BLaER1 treated with 17β-estradiol and CSF1 and Interleukin-3, amounts not matched to agents 10 nM and 100 nM (cell line): ENCODE data around the gene SLC16A12.

ENCODE experiments used
- H3K27ac ChIP-seq, 11 experiments: shearing (Covaris generic); formaldehyde crosslinking; 2 replicates each; pipeline ENCODE4 v1.8.1; 2022
- H3K27me3 ChIP-seq, 11 experiments: shearing (Covaris generic); formaldehyde crosslinking; 2 replicates each; pipeline ENCODE4 v1.8.1; 2022
- H3K36me3 ChIP-seq, 11 experiments: shearing (Covaris generic); formaldehyde crosslinking; 2 replicates each; pipeline ENCODE4 v1.8.1; 2022
- H3K4me1 ChIP-seq, 10 experiments: shearing (Covaris generic); formaldehyde crosslinking; 2 replicates each; pipeline ENCODE4 v1.8.1; 2022
- H3K4me2 ChIP-seq, 11 experiments: shearing (Covaris generic); formaldehyde crosslinking; 2 replicates each; pipeline ENCODE4 v1.8.1; 2022
- H3K4me3 ChIP-seq, 10 experiments: shearing (Covaris generic); formaldehyde crosslinking; 2 replicates each; pipeline ENCODE4 v1.8.1; 2022
- H3K9ac ChIP-seq, 11 experiments: shearing (Covaris generic); formaldehyde crosslinking; 2 replicates each; pipeline ENCODE4 v1.8.1; 2022
- H3K9me3 ChIP-seq, 11 experiments: shearing (Covaris generic); formaldehyde crosslinking; replicated peaks in 1 of 11; 2 replicates each; pipeline ENCODE4 v1.8.1; 2022
- H4K20me1 ChIP-seq, 11 experiments: shearing (Covaris generic); formaldehyde crosslinking; 2 replicates each; pipeline ENCODE4 v1.8.1; 2022
- Cebpa-rat ChIP-seq, 11 experiments: shearing (Covaris generic); IDR thresholded peaks; 2 replicates each; pipeline ENCODE4 v1.8.1; 2022

The SLC16A12 gene

GRCh38 chr10:89390476-89391225, 144.7 kb downstream of the SLC16A12 start:
- 0 out of 22 replicates have a peak overlapping the region, but pooled peaks of 1 of the 11 experiments have one; percentile 11 for H3K9ac ChIP-seq
- H3K4me2 ChIP-seq, result peak overlapping the region in 10 of 11 experiments; percentile 12 to 96 (median 88); a peak in 15 of 22 replicates
- peaks cover 34 to 74% (median 51%) of the 10 kb centered on the region in 10 experiments for H3K4me1 ChIP-seq
- 0 out of 22 replicates have a peak, but pooled peaks cover 0 to 3% (median 0%) of the 10 kb centered on the region in 11 experiments for H3K36me3 ChIP-seq
- no peak overlapping the region for H3K4me3 ChIP-seq
- peak overlapping the region in 6 of 11 experiments; percentile 77 to 79 (median 78); a peak in 6 of 22 replicates for H3K27ac ChIP-seq
- TF ChIP-seq Cebpa-rat (IDR thresholded peaks at IDR 0.05), result no peak
- H4K20me1 ChIP-seq, result no peaks in the 10 kb centered on the region
- no peaks in the 10 kb centered on the region for H3K27me3 ChIP-seq
- H3K9me3 ChIP-seq, result peaks cover 0 to 1% (median 0%) of the 10 kb centered on the region in 11 experiments; a peak in 1 of 22 replicates

GRCh38 chr10:89389254-89389653, 146.1 kb downstream of the SLC16A12 start:
- H3K4me2 ChIP-seq, result no peak overlapping the region
- no peak overlapping the region for H3K9ac ChIP-seq
- H3K27me3 ChIP-seq, result no peaks in the 10 kb centered on the region
- H4K20me1 ChIP-seq, result no peaks in the 10 kb centered on the region
- H3K9me3 ChIP-seq, result no peaks in the 10 kb centered on the region
- no peak for TF ChIP-seq Cebpa-rat (IDR thresholded peaks at IDR 0.05)
- H3K4me1 ChIP-seq, result peaks cover 47 to 84% (median 59%) of the 10 kb centered on the region in 10 experiments
- no peak overlapping the region for H3K27ac ChIP-seq
- H3K4me3 ChIP-seq, result no peak overlapping the region
- no peaks in the 10 kb centered on the region for H3K36me3 ChIP-seq

DNA sequence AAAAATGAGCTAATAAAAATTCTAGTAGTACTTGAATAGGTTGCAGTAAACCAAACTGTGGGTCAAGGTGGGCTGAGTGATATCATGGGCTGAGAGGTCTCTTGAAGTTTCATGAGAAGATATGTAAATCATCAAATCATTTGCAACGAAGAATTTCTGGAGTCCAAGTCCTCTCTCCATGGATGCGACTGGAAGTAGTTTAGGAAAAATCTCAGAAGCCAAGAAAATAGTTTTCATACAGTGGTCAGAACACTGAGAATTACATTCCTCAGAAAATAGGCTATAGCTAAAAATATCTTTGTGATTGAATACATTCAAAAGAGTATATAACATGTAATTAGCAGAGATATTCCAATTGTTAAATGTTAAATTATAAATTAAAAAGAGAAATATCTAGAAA, 146.6 kb downstream of the SLC16A12 start:
- no peaks in the 10 kb centered on the region for H4K20me1 ChIP-seq
- no peaks in the 10 kb centered on the region for H3K9me3 ChIP-seq
- H3K27me3 ChIP-seq, result no peaks in the 10 kb centered on the region
- no peak overlapping the region for H3K4me2 ChIP-seq
- H3K4me3 ChIP-seq, result no peak overlapping the region
- peaks cover 46 to 84% (median 59%) of the 10 kb centered on the region in 10 experiments for H3K4me1 ChIP-seq
- no peak overlapping the region for H3K9ac ChIP-seq
- no peak for TF ChIP-seq Cebpa-rat (IDR thresholded peaks at IDR 0.05)
- no peak overlapping the region for H3K27ac ChIP-seq
- H3K36me3 ChIP-seq, result no peaks in the 10 kb centered on the region

- peak overlapping the region; percentile 13 to 92 (median 73) for H3K4me2 ChIP-seq
These were observed 150.7 kb downstream of the SLC16A12 start for GRCh38 chr10:89384474-89385340.

DNA sequence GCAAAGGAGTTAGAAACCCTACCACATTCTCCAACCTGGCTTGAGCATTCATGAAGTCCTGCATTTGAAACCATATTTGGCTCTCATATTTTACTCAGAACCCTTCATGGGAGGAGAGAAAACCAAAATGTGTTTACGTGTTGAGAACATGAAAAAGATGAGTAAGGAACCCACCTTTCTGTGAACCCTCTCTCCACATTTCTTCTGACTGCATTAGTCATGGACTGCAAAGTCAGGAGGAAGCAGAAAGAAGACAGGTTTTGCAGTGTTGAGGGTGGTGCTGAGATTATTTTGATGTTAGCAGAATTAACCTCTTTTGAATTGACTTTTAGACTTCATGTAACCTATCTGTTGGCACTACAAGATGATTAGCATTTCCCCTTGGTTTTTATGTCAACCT, 152.6 kb downstream of the SLC16A12 start:
- Histone ChIP-seq H4K20me1 (no peaks in the 10 kb centered on the region), H3K9me3 (no peaks in the 10 kb centered on the region), H3K4me3 (no peak overlapping the region), H3K9ac (no peak overlapping the region), H3K36me3 (no peaks in the 10 kb centered on the region), H3K27me3 (no peaks in the 10 kb centered on the region), H3K4me1 (peaks cover 14 to 57% (median 32%) of the 10 kb centered on the region in 10 experiments), H3K27ac (peak overlapping the region in 2 of 11 experiments; percentile 82 to 89; a peak in 3 of 22 replicates), H3K4me2 (peak overlapping the region in 4 of 11 experiments; percentile 80 to 92 (median 84); a peak in 8 of 22 replicates)
- TF ChIP-seq Cebpa-rat (IDR thresholded peaks at IDR 0.05), result no peak

More at GRCh38 chr10:89384474-89385340, 150.7 kb downstream of the SLC16A12 start:
- H3K9ac ChIP-seq, result peak overlapping the region in 8 of 11 experiments; percentile 50 to 78 (median 70); a peak in 15 of 22 replicates
- peaks cover 14 to 64% (median 34%) of the 10 kb centered on the region in 10 experiments for H3K4me1 ChIP-seq
- H3K36me3 ChIP-seq, result no peaks in the 10 kb centered on the region
- H3K27ac ChIP-seq, result peak overlapping the region; percentile 15 to 89 (median 78); a peak in 21 of 22 replicates
- no peaks in the 10 kb centered on the region for H4K20me1 ChIP-seq
- peak overlapping the region in 3 of 10 experiments; percentile 4 to 17 (median 4); a peak in 3 of 20 replicates for H3K4me3 ChIP-seq
- no peaks in the 10 kb centered on the region for H3K27me3 ChIP-seq
- TF ChIP-seq Cebpa-rat (IDR thresholded peaks at IDR 0.05), result peak in 5 of 11 experiments; percentile 41 to 76 (median 63); a peak in 10 of 22 replicates
- no peaks in the 10 kb centered on the region for H3K9me3 ChIP-seq
